Measurements from ENCODE around the gene TEKTIP1.

The TEKTIP1 gene

GRCh38 chr19:3549816-3550215 is 10.8 kb downstream of the TEKTIP1 start:
- no peak for TF ChIP-seq CTCF (conservative IDR thresholded peaks at IDR 0.05; ENCODE audit: low read depth, low read length)
- H3K36me3 ChIP-seq (ENCODE audit: insufficient read depth): no peaks in the 10 kb centered on the region
- no peak overlapping the region for H3K9ac ChIP-seq

GRCh38 chr19:3550947-3551791 is 12.2 kb downstream of the TEKTIP1 start:
- Histone ChIP-seq H3K4me3 (IDR thresholded peaks at IDR 0.05; ENCODE audit: insufficient read depth, low read depth, low read length) (no peak overlapping the region), H3K27me3 (ENCODE audit: insufficient read depth, low read depth) (no peaks in the 10 kb centered on the region), H3K4me2 (no peak overlapping the region), H3K9ac (no peak overlapping the region), H4K20me1 (ENCODE audit: insufficient read depth) (no peaks in the 10 kb centered on the region), H3K4me1 (ENCODE audit: low read depth, poor library complexity, severe bottlenecking) (peaks cover 3% of the 10 kb centered on the region), H3K79me2 (ENCODE audit: insufficient read depth, low read depth) (peaks cover 15% of the 10 kb centered on the region), H3K27ac (no peak overlapping the region), H3K36me3 (ENCODE audit: insufficient read depth) (no peaks in the 10 kb centered on the region), H2AFZ (ENCODE audit: low read depth) (no peak overlapping the region)
- no peak for TF ChIP-seq CTCF (conservative IDR thresholded peaks at IDR 0.05; ENCODE audit: low read depth, low read length)

More at GRCh38 chr19:3549816-3550215, 10.8 kb downstream of the TEKTIP1 start:
- Histone ChIP-seq H3K4me2 (no peak overlapping the region), H3K27me3 (ENCODE audit: insufficient read depth, low read depth) (no peaks in the 10 kb centered on the region), H3K4me3 (IDR thresholded peaks at IDR 0.05; ENCODE audit: insufficient read depth, low read depth, low read length) (no peak overlapping the region), H3K79me2 (ENCODE audit: insufficient read depth, low read depth) (peaks cover 2% of the 10 kb centered on the region; the same call in 1 of the 2 replicates), H4K20me1 (ENCODE audit: insufficient read depth) (no peaks in the 10 kb centered on the region), H3K4me1 (ENCODE audit: low read depth, poor library complexity, severe bottlenecking) (peaks cover 3% of the 10 kb centered on the region), H3K27ac (no peak overlapping the region), H2AFZ (ENCODE audit: low read depth) (no peak overlapping the region)

- Histone ChIP-seq H2AFZ (ENCODE audit: low read depth) (no peak overlapping the region), H3K9ac (no peak overlapping the region), H3K27ac (no peak overlapping the region), H3K27me3 (ENCODE audit: insufficient read depth, low read depth) (no peaks in the 10 kb centered on the region), H3K4me3 (IDR thresholded peaks at IDR 0.05; ENCODE audit: insufficient read depth, low read depth, low read length) (no peak overlapping the region), H3K4me2 (no peak overlapping the region), H4K20me1 (ENCODE audit: insufficient read depth) (no peaks in the 10 kb centered on the region), H3K79me2 (ENCODE audit: insufficient read depth, low read depth) (peaks cover 21% of the 10 kb centered on the region), H3K36me3 (ENCODE audit: insufficient read depth) (no peaks in the 10 kb centered on the region), H3K4me1 (ENCODE audit: low read depth, poor library complexity, severe bottlenecking) (peaks cover 3% of the 10 kb centered on the region)
- no peak for TF ChIP-seq CTCF (conservative IDR thresholded peaks at IDR 0.05; ENCODE audit: low read depth, low read length)
Measured at GRCh38 chr19:3551792-3552095, 12.8 kb downstream of the TEKTIP1 start.

- Histone ChIP-seq H3K4me2 (no peak overlapping the region), H3K9ac (no peak overlapping the region), H3K27me3 (ENCODE audit: insufficient read depth, low read depth) (no peaks in the 10 kb centered on the region), H3K36me3 (ENCODE audit: insufficient read depth) (no peaks in the 10 kb centered on the region), H3K79me2 (ENCODE audit: insufficient read depth, low read depth) (peaks cover 22% of the 10 kb centered on the region), H3K4me1 (ENCODE audit: low read depth, poor library complexity, severe bottlenecking) (peaks cover 7% of the 10 kb centered on the region), H3K27ac (no peak overlapping the region), H4K20me1 (ENCODE audit: insufficient read depth) (no peaks in the 10 kb centered on the region), H2AFZ (ENCODE audit: low read depth) (no peak overlapping the region), H3K4me3 (IDR thresholded peaks at IDR 0.05; ENCODE audit: insufficient read depth, low read depth, low read length) (no peak overlapping the region)
- TF ChIP-seq CTCF (conservative IDR thresholded peaks at IDR 0.05; ENCODE audit: low read depth, low read length): no peak
Measured at GRCh38 chr19:3554254-3555083, 15.5 kb downstream of the TEKTIP1 start.
